A549 (cell line): Measurements from ENCODE around the gene NDUFA8. TPM values are rescaled to one million over a fixed set of nuclear protein-coding genes. Genes with fewer than 3 reads are reported as not detected.

ENCODE experiments used
- ATAC-seq, 2 experiments: fragments of 200-7000 bp in 1 of 2; fragments of >200 bp in 1 of 2; cut with Nextera tagmentation in 1 of 2; cut with Tn5 transposase in 1 of 2; 3 replicates each; pipeline versions ENCODE4 v1.8.0 to v1.9.1; 2018 to 2020; ENCODE audit warnings: mild to moderate bottlenecking in 1 of 2, moderate library complexity in 1 of 2
- CTCF ChIA-PET: fragments of 300-600 bp; sonication (Branson Sonifier 250); formaldehyde crosslinking; extraction: SDS; loops from one replicate; lab custom pipeline; 2021; ENCODE audit warnings: antibody characterized with exemption, inconsistent platforms; lab: Yijun Ruan, JAX
- POLR2A ChIA-PET: fragments of 350-600 bp; formaldehyde crosslinking; extraction: SDS; loops from one replicate; lab custom pipeline; 2021; ENCODE audit warnings: antibody characterized with exemption, inconsistent platforms; lab: Yijun Ruan, JAX
- DNase-seq, 2 experiments: peaks; one replicate each; pipeline versions ENCODE4 v3.0.0 to v3.0.0-alpha.2; 2011 to 2016; ENCODE audit warnings: low read depth in 1 of 2, low spot score in 1 of 2
- FAIRE-seq: peaks from 2 replicates; lab custom pipeline; 2011; peaks lifted over from hg19 to GRCh38; lab: Jason Lieb, UNC
- H3K27ac ChIP-seq, 2 experiments: fragments of >200 bp; sonication (Bioruptor Twin); formaldehyde crosslinking; 3 replicates each; pipeline ENCODE4 v1.5.1; 2016 to 2017
- H3K4me1 ChIP-seq: fragments of >200 bp; sonication (Bioruptor Twin); formaldehyde crosslinking; 3 replicates; pipeline ENCODE4 v1.6.1; 2016
- H3K4me2 ChIP-seq: fragments of >200 bp; sonication (Bioruptor Twin); formaldehyde crosslinking; 3 replicates; pipeline ENCODE4 v1.6.1; 2016
- H3K4me3 ChIP-seq: fragments of >200 bp; sonication (Bioruptor Twin); formaldehyde crosslinking; 3 replicates; pipeline ENCODE4 v1.5.1; 2016
- H3K9me3 ChIP-seq: fragments of >200 bp; sonication (Bioruptor Twin); formaldehyde crosslinking; 3 replicates; pipeline ENCODE4 v1.6.1; 2016
- CBX8 ChIP-seq: fragments of 200-600 bp; sonication (generic); IDR thresholded peaks from 2 replicates; pipeline ENCODE4 v1.6.1; 2016
- CTCF ChIP-seq: fragments of >200 bp; sonication (Bioruptor Twin); formaldehyde crosslinking; IDR thresholded peaks from 3 replicates; pipeline ENCODE4 v1.5.1; 2016
- E2F6 ChIP-seq: IDR thresholded peaks from 2 replicates; pipeline ENCODE4 v1.6.1; 2012; ENCODE audit warnings: low read depth, borderline replicate concordance
- EHF ChIP-seq: fragments of 250-450 bp; sonication (Bioruptor Pico); IDR thresholded peaks from 2 replicates; pipeline ENCODE4 v1.5.0; 2020; ENCODE audit warnings: mild to moderate bottlenecking
- ELK1 ChIP-seq: fragments of 150-350 bp; IDR thresholded peaks from 2 replicates; pipeline ENCODE4 v1.6.1; 2014; ENCODE audit warnings: low read depth, mild to moderate bottlenecking, low read length
- ESRRA ChIP-seq: fragments of 150-350 bp; IDR thresholded peaks from 2 replicates; pipeline ENCODE4 v1.6.1; 2014; ENCODE audit warnings: mild to moderate bottlenecking, low read length, borderline replicate concordance
- FOSB ChIP-seq: fragments of 250-450 bp; sonication (Bioruptor Pico); IDR thresholded peaks from 2 replicates; pipeline ENCODE4 v1.5.0; 2020; ENCODE audit warnings: mild to moderate bottlenecking, moderate library complexity
- JUN ChIP-seq, 2 experiments: fragments of >200 bp; sonication (Bioruptor Twin); formaldehyde crosslinking; IDR thresholded peaks; 2 replicates in 1 of 2; 3 replicates in 1 of 2; pipeline ENCODE4 v1.6.1; 2016 to 2017
- JUNB ChIP-seq: fragments of >200 bp; sonication (Bioruptor Twin); formaldehyde crosslinking; IDR thresholded peaks from 2 replicates; pipeline ENCODE4 v1.6.1; 2016
- KDM1A ChIP-seq: fragments of 200-600 bp; sonication (generic); IDR thresholded peaks from 2 replicates; pipeline ENCODE4 v1.6.1; 2016; ENCODE audit warnings: low read depth, mild to moderate bottlenecking
- MAX ChIP-seq: IDR thresholded peaks from 2 replicates; pipeline ENCODE4 v1.6.1; 2012
- MAZ ChIP-seq: fragments of 150-350 bp; IDR thresholded peaks from 2 replicates; pipeline ENCODE4 v1.6.1; 2014; ENCODE audit warnings: antibody characterized with exemption, low read depth, low read length, borderline replicate concordance
- NPAS2 ChIP-seq: fragments of 250-450 bp; sonication (Bioruptor Pico); IDR thresholded peaks from 2 replicates; pipeline ENCODE4 v1.8.0; 2022; ENCODE audit warnings: mild to moderate bottlenecking, moderate library complexity, borderline replicate concordance
- POLR2A ChIP-seq: IDR thresholded peaks from 2 replicates; pipeline ENCODE4 v1.6.1; 2012; ENCODE audit warnings: mild to moderate bottlenecking, low read length
- POLR2AphosphoS2 ChIP-seq: conservative IDR thresholded peaks from 2 replicates; pipeline ENCODE4 v1.6.1; 2012; ENCODE audit warnings: low read length, improper control_type of control experiment, inconsistent platforms
- RAD21 ChIP-seq, 2 experiments: fragments of >200 bp in 1 of 2; sonication (Bioruptor Twin) in 1 of 2; formaldehyde crosslinking in 1 of 2; IDR thresholded peaks in 1 of 2; conservative IDR thresholded peaks in 1 of 2; 2 replicates in 1 of 2; 3 replicates in 1 of 2; pipeline ENCODE4 v1.6.1; 2012 to 2018; ENCODE audit warnings: inconsistent platforms in 1 of 2
- RARB ChIP-seq: fragments of 250-450 bp; sonication (Bioruptor Pico); IDR thresholded peaks from 2 replicates; pipeline ENCODE4 v1.8.0; 2021; ENCODE audit warnings: mild to moderate bottlenecking, moderate library complexity
- REST ChIP-seq: fragments of 200-600 bp; sonication (generic); IDR thresholded peaks from 2 replicates; pipeline ENCODE4 v1.6.1; 2016; ENCODE audit warnings: antibody characterized with exemption, mild to moderate bottlenecking, moderate library complexity
- SMC3 ChIP-seq: fragments of >200 bp; sonication (Bioruptor Twin); formaldehyde crosslinking; IDR thresholded peaks from 3 replicates; pipeline ENCODE4 v1.6.1; 2018; ENCODE audit warnings: inconsistent platforms
- TFCP2L1 ChIP-seq: fragments of 250-450 bp; sonication (Bioruptor Pico); IDR thresholded peaks from 2 replicates; pipeline ENCODE4 v1.5.0; 2021; ENCODE audit warnings: mild to moderate bottlenecking
- ZSCAN20 ChIP-seq: fragments of 250-450 bp; sonication (Bioruptor Pico); IDR thresholded peaks from 2 replicates; pipeline ENCODE4 v1.8.0; 2022; ENCODE audit warnings: mild to moderate bottlenecking, moderate library complexity
- WGBS: methylation state at CpG from one replicate; pipeline ENCODE4 v1.1.6; 2017; ENCODE audit errors: missing lambda C conversion rate; 5-methylcytosine and 5-hydroxymethylcytosine counted together
- polyA plus RNA-seq, 4 experiments: library from polyadenylated mRNA; depleted of rRNA in 3 of 4; stranded (reverse); fragments of >200 nt; fragmentation: RNase III in 1 of 4; extraction: RNeasy Plus Mini Kit Qiagen cat#74134 plus additional on column Dnase treatment in 1 of 4; gene quantifications; 2 replicates in 3 of 4; 3 replicates in 1 of 4; pipeline ENCODE4 v1.2.3, GENCODE V29; 2011 to 2017

The NDUFA8 gene
- polyA plus RNA-seq, 2 of the 4 experiments (the other 2 are of a cell fraction): 120 to 145 TPM

GRCh38 chr9:122141671-122142070, 17.9 kb downstream of the NDUFA8 start:
- no peak for FAIRE-seq
- no peak overlapping the region for H3K4me3 ChIP-seq
- H3K27ac ChIP-seq: no peak overlapping the region
- no peaks in the 10 kb centered on the region for H3K9me3 ChIP-seq
- ATAC-seq: no peak
- ChIA-PET CTCF (interaction anchor here (0.6 to 7.8 kb wide), 3 partner anchors 10 to 30 kb away, joined by 3 to 97 read pairs (median 3); no protein-coding TSS in a partner anchor), POLR2A (no interaction called here)
- H3K4me1 ChIP-seq: no peaks in the 10 kb centered on the region
- no peak for DNase-seq
- TF ChIP-seq RAD21 (conservative IDR thresholded peaks at IDR 0.05 in 1 of 2, IDR thresholded peaks at IDR 0.05 in 1 of 2) (no peak), E2F6 (no peak)
- H3K4me2 ChIP-seq: no peak overlapping the region
- 93% methylated on average over 5 of the region's 5 CpGs for WGBS

- WGBS: 74% methylated on average over 8 of the region's 8 CpGs
- POLR2A ChIA-PET: interaction anchor here (1.2 kb wide), 1 partner anchor 10 kb away, joined by 7 read pairs; no protein-coding TSS in a partner anchor
- Histone ChIP-seq H3K4me1 (no peaks in the 10 kb centered on the region), H3K4me3 (no peak overlapping the region), H3K9me3 (no peaks in the 10 kb centered on the region), H3K4me2 (no peak overlapping the region), H3K27ac (no peak overlapping the region)
- no peak for TF ChIP-seq ESRRA
- no peak for TF ChIP-seq POLR2A
- no peak for TF ChIP-seq JUNB
- no peak for TF ChIP-seq SMC3
- ATAC-seq: no peak
- no peak for FAIRE-seq
- no peak for DNase-seq
- CTCF ChIA-PET: interaction anchor here (1.9 to 2.0 kb wide), 2 partner anchors 15 to 18 kb away, joined by 5 to 17 read pairs; no protein-coding TSS in a partner anchor
Measured at GRCh38 chr9:122140368-122141193, 19.0 kb downstream of the NDUFA8 start.

GRCh38 chr9:122138560-122139268, 20.9 kb downstream of the NDUFA8 start:
- Histone ChIP-seq H3K4me1 (no peaks in the 10 kb centered on the region), H3K27ac (no peak overlapping the region), H3K9me3 (no peaks in the 10 kb centered on the region), H3K4me2 (no peak overlapping the region), H3K4me3 (no peak overlapping the region)
- WGBS: 60% methylated on average over 10 of the region's 10 CpGs
- DNase-seq: no peak
- POLR2A ChIA-PET: interaction anchor here (0.6 kb wide), 1 partner anchor 89 kb away, joined by 4 read pairs; no protein-coding TSS in a partner anchor
- no peak for ATAC-seq
- FAIRE-seq: no peak
- CTCF ChIA-PET: interaction anchor here (0.8 to 2.0 kb wide), 5 partner anchors 13 to 211 kb away, joined by 3 to 17 read pairs (median 4); no protein-coding TSS in a partner anchor
- TF ChIP-seq MAX: no peak
- TF ChIP-seq CTCF: no peak
- TF ChIP-seq NPAS2 (CRISPR knock-in tag): no peak
- TF ChIP-seq ZSCAN20 (CRISPR knock-in tag): no peak
- no peak for TF ChIP-seq KDM1A
- TF ChIP-seq REST: no peak
- TF ChIP-seq FOSB: no peak
- TF ChIP-seq JUN (IDR thresholded peaks at IDR 0.05): no peak
- TF ChIP-seq POLR2AphosphoS2: no peak
- no peak for TF ChIP-seq MAZ
- TF ChIP-seq CBX8: no peak
- TF ChIP-seq EHF (CRISPR knock-in tag): no peak
- no peak for TF ChIP-seq ELK1
- TF ChIP-seq RARB (CRISPR knock-in tag): no peak
- TF ChIP-seq TFCP2L1 (CRISPR knock-in tag): no peak
